Duodenal mucosa (tissue), 2 donors: Measurements from ENCODE around the gene ADI1.
"Not testable (repeated sequence)": the region's sequence is repeated elsewhere in the genome, so short reads cannot be mapped to it uniquely, and the experiment has no call there.

Source experiments
- H3K27ac ChIP-seq: one replicate; pipeline ENCODE4 v1.7.0; 2013; ENCODE audit warnings: low read depth, low read length
- H3K27me3 ChIP-seq, 2 donors: one replicate each; pipeline ENCODE4 v1.7.0; 2013; ENCODE audit warnings: low read length in 2 of 2, control low read depth in 1 of 2; ENCODE audit not compliant: insufficient read depth in 2 of 2, control insufficient read depth in 1 of 2
- H3K36me3 ChIP-seq, 2 donors: one replicate each; pipeline ENCODE4 v1.7.0; 2013; ENCODE audit warnings: low read length in 2 of 2, control low read depth in 1 of 2; ENCODE audit not compliant: insufficient read depth in 2 of 2, control insufficient read depth in 1 of 2
- H3K4me1 ChIP-seq, 2 donors: one replicate each; pipeline ENCODE4 v1.7.0; 2013; ENCODE audit warnings: low read length in 2 of 2, control low read depth in 1 of 2; ENCODE audit not compliant: insufficient read depth in 2 of 2, control insufficient read depth in 1 of 2
- H3K4me3 ChIP-seq, 2 donors: one replicate each; pipeline ENCODE4 v1.7.0; 2013; ENCODE audit warnings: low read length in 2 of 2, low read depth in 1 of 2
- H3K9ac ChIP-seq, 2 donors: one replicate each; pipeline ENCODE4 v1.7.0; 2013; ENCODE audit warnings: low read length in 2 of 2, low read depth in 1 of 2
- H3K9me3 ChIP-seq, 2 donors: one replicate each; pipeline ENCODE4 v1.7.0; 2013; ENCODE audit warnings: low read length in 2 of 2, control low read depth in 1 of 2; ENCODE audit not compliant: control insufficient read depth in 1 of 2

ADI1 gene

DNA sequence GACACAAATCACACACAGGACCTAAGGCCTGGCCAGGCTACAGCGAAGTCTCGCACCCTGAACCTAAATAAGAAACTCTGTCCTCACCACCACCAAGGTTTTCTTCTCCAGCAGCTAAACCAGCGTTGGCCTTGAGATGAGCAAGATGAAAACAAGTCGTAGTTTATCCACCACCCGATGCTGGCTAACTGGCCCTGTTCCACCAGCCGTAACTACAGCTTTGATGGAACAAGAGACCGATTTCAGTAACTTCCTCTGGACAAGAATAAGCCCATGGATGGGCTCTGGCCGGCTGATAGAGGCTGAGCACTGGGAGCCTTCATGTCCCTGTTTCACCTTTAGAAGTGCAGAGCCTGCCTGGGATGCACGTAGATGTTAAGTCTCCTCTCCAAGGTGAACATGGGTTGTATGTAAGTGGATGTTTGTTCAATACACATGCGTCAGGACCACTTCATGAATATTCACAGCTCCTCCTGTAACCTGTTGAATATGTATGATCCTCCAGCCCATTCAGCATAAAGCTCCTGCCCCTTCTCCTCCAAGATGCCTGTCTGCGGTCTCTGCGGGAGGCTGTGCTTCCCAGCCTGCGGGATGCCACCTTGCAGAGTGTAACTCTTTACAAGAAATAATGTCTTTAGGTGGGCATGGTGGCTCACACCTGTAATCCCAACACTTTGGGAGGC is 24.2 kb downstream of the ADI1 start:
- Histone ChIP-seq H3K36me3 (peaks cover 23 to 38% of the 10 kb centered on the region in 2 donors), H3K27me3 (no peaks in the 10 kb centered on the region), H3K9ac (no peak overlapping the region), H3K4me3 (no peak overlapping the region), H3K27ac (no peak overlapping the region), H3K4me1 (no peaks in the 10 kb centered on the region), H3K9me3 (no peaks in the 10 kb centered on the region)

DNA sequence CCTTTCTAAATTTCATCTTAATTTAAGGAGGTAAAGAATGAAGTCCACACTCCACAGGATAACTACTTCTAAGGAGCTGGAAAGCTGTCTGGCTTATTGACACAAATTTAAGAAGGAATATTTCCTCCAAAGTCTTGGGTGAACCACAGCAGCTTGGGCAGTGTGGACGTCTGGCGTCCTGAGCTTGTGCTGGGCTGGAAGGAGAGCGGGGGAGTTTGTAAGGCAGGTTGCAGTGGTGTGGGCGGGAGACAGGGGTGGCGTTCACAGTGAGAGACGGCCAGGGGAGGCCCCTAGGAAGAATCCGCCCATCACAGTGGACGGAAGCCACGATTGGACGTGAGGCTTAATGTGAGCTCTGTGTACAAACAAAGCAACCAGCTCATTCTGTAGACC is 25.7 kb downstream of the ADI1 start:
- no peak overlapping the region for H3K27ac ChIP-seq
- no peak overlapping the region for H3K4me3 ChIP-seq
- no peak overlapping the region for H3K9ac ChIP-seq
- H3K27me3 ChIP-seq: no peaks in the 10 kb centered on the region
- no peaks in the 10 kb centered on the region for H3K4me1 ChIP-seq
- no peaks in the 10 kb centered on the region for H3K9me3 ChIP-seq
- H3K36me3 ChIP-seq: peaks cover 13 to 23% of the 10 kb centered on the region in 2 donors

- Histone ChIP-seq H3K36me3 (peaks cover 9 to 19% of the 10 kb centered on the region in 2 donors), H3K4me3 (no peak overlapping the region)
Observed at GRCh38 chr2:3492951-3493614, 26.2 kb downstream of the ADI1 start.

DNA sequence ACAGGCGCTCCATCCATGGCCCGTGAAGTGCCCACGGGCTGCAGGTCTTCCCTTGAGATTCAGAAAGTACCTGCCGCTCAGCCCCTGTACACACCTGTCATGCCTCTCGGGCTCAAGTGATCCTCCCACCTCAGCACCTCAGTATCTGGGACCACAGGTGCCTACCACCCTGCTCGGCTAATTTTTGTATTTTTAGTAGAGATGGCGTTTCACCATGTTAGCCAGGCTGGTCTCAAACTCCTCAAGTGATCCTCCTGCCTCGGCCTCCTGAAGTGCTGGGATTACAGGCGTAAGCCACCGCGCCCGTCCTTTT is 26.9 kb downstream of the ADI1 start:
- H3K36me3 ChIP-seq: peaks cover 5 to 14% of the 10 kb centered on the region in 2 donors
- not testable (repeated sequence) for H3K27ac ChIP-seq, H3K4me1 ChIP-seq, H3K9me3 ChIP-seq, H3K9ac ChIP-seq, H3K27me3 ChIP-seq, H3K4me3 ChIP-seq

More at GRCh38 chr2:3492951-3493614, 26.2 kb downstream of the ADI1 start:
- no peaks in the 10 kb centered on the region for H3K4me1 ChIP-seq
- H3K9me3 ChIP-seq: no peaks in the 10 kb centered on the region
- H3K27ac ChIP-seq: no peak overlapping the region
- no peak overlapping the region for H3K9ac ChIP-seq
- no peaks in the 10 kb centered on the region for H3K27me3 ChIP-seq

DNA sequence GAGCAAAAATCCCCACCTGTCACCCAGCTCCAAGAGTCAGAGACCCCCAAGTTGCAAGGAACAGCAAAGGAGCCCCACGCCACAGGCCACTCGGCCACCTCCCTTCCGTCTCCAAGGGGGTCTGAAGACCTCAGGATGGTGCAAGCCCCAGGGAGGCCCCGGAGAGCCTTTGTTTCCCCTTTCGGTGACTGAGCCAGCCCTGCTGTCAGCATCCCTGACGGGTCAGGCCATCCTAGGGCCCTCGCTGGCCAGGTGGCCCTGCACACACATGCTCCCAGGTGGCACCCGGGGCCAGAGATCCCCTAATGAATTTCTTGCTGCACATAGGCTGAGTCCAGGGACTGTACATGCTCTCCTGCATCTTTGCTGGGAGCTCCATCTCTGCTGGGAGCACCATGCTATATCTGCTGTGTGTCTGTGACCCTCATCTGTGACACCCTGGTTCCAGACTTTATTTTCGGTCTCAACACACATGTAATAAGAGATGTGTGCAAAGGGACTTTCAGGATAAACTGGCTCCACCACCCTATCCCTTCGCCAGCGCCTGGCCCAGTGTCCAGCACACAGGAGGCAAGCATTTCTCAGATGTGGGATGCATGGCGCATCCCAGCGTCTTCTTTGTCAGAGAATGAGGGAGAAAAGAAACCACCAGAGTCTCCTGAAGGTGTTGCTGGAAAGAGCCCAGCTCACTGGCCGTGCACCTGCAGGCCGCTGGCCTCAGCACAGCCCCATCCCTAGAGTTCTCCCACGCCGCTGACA is 27.4 kb downstream of the ADI1 start:
- Histone ChIP-seq H3K27ac (no peak overlapping the region), H3K4me1 (no peaks in the 10 kb centered on the region), H3K9me3 (no peaks in the 10 kb centered on the region), H3K4me3 (no peak overlapping the region), H3K9ac (no peak overlapping the region), H3K36me3 (peaks cover 2 to 8% of the 10 kb centered on the region in 2 donors), H3K27me3 (no peaks in the 10 kb centered on the region)

- Histone ChIP-seq H3K27me3 (no peaks in the 10 kb centered on the region), H3K4me3 (no peak overlapping the region), H3K9ac (no peak overlapping the region), H3K36me3 (peaks cover 0 to 7% of the 10 kb centered on the region in 2 donors), H3K27ac (no peak overlapping the region), H3K9me3 (no peaks in the 10 kb centered on the region), H3K4me1 (no peaks in the 10 kb centered on the region)
Observed at GRCh38 chr2:3491306-3491705, 28.0 kb downstream of the ADI1 start.

DNA sequence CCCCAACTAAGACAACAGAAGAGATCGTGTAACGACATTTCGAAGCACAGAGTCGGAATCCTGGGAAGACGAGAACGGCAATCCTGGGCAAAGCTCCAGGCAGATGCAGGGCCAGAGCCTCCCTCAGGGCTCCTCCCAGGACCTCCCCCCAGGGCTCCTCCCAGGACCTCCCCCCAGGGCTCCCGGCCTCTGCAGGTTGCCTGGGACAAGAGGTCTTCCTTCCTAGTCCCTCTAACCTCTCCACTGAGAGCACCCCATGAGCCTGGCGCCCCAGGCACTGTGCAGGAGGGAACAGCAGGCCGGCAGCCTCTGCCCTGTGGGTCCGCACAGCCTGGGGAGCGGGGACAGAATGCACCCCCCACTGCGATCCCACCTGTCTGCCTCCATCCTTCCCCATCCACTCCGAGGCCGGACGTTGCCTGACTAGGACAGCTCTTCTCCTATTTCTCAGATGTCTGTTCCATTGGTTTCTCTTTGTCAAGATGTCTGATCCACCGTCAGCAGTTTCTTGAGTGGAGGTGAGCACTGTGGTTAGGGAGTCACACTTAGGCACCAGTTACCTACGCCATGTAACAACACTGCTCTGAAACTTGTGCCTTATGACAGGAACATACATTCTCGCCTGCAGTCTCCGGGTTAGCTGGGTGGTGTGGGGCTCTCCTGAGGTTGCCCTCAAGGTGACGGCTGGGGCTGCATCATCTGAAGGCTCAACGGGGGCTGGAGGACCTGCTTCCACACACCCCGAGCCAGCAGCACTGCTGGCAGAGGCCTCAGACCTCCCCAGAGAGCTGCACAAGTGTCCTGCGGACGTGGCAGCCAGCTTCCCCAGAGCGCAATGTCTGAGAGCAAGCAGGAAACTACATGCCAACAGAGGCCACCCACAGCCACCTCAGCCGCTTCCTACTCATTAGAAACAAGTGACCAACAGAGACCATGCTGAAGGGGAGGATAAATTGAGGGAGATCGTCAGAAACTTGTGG is 28.9 kb downstream of the ADI1 start:
- peaks cover 0 to 6% of the 10 kb centered on the region in 2 donors for H3K36me3 ChIP-seq
- no peak overlapping the region for H3K9ac ChIP-seq
- H3K4me3 ChIP-seq: no peak overlapping the region
- no peaks in the 10 kb centered on the region for H3K9me3 ChIP-seq
- H3K27ac ChIP-seq: no peak overlapping the region
- H3K27me3 ChIP-seq: no peaks in the 10 kb centered on the region
- H3K4me1 ChIP-seq: no peaks in the 10 kb centered on the region

GRCh38 chr2:3489764-3490115 is 29.6 kb downstream of the ADI1 start:
- Histone ChIP-seq H3K36me3 (no peaks in the 10 kb centered on the region), H3K9me3 (no peaks in the 10 kb centered on the region), H3K9ac (no peak overlapping the region), H3K27me3 (no peaks in the 10 kb centered on the region), H3K27ac (no peak overlapping the region), H3K4me1 (no peaks in the 10 kb centered on the region), H3K4me3 (no peak overlapping the region)

DNA sequence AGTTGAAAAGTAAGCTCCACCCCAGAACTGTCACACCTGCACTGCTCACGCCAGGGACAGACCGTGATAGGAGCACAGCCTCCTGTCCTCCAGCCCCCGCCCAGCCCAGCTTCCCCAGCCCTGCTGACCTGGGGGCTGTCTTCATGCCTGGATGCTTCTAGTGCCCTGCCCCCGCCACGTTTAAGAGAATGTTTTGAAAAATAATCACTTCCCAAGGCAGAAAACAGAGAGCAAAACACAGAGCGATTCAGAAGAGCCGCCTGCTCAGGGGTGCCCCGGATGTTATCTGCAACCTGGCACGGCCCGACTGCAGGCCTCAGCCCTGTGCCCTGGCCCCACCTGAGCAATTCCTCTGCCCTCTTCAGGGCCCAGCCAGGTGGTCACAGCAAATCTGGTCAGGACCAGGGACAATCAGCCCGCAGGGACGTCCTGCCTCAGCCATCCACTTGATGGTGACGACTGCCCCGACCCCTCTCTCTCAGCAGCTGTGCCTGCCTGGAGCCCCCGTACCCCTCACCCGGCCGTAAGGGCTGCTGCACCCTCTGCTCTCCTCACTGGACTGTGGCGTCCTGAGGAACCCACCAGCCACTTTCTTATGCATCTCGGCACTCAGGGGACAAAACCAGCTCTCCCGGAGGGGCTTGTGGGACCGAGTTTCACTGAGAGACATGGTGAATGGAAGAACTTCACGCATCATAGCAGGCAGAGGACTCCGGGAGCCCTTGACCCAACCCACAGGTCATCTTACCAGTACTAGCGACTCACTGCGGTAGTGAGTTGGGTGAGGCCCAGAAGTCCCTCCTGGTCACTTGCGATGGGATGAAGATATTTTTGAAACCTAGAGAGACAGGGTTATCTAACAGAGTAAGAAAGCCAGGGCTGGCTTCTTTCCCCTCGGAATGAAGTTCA is 30.2 kb downstream of the ADI1 start:
- Histone ChIP-seq H3K4me3 (peak overlapping the region in 1 of 2 donors; percentile 13), H3K9me3 (no peaks in the 10 kb centered on the region), H3K27ac (no peak overlapping the region), H3K4me1 (no peaks in the 10 kb centered on the region), H3K27me3 (no peaks in the 10 kb centered on the region), H3K9ac (no peak overlapping the region), H3K36me3 (no peaks in the 10 kb centered on the region)
